Osteocyte (in vitro differentiated cells): ENCODE measurements around the gene RBM33. TPM values are rescaled to one million over a fixed set of nuclear protein-coding genes. Genes with fewer than 3 reads are reported as not detected.

Experiments used
- DNase-seq: peaks from one replicate; pipeline ENCODE4 v3.0.0; 2021; ENCODE audit warnings: mixed read lengths; ENCODE audit not compliant: unreplicated experiment; ENCODE audit errors: extremely low spot score
- H3K27ac Mint-ChIP-seq: one replicate; pipeline ENCODE4 v1.8.0; 2021; ENCODE audit warnings: mild to moderate bottlenecking, mixed read lengths; ENCODE audit not compliant: unreplicated experiment
- H3K27me3 Mint-ChIP-seq: one replicate; pipeline ENCODE4 v1.8.0; 2021; ENCODE audit warnings: mixed read lengths; ENCODE audit not compliant: unreplicated experiment
- H3K36me3 Mint-ChIP-seq: one replicate; pipeline ENCODE4 v1.8.0; 2021; ENCODE audit warnings: mixed read lengths; ENCODE audit not compliant: unreplicated experiment
- H3K4me1 Mint-ChIP-seq: one replicate; pipeline ENCODE4 v1.8.0; 2021; ENCODE audit warnings: mixed read lengths; ENCODE audit not compliant: unreplicated experiment
- H3K4me3 Mint-ChIP-seq: one replicate; pipeline ENCODE4 v1.8.0; 2021; ENCODE audit warnings: mild to moderate bottlenecking, moderate library complexity, mixed read lengths; ENCODE audit not compliant: unreplicated experiment
- H3K9me3 Mint-ChIP-seq: one replicate; pipeline ENCODE4 v1.8.0; 2021; ENCODE audit warnings: mixed read lengths; ENCODE audit not compliant: unreplicated experiment
- total RNA-seq: library from RNA; stranded (reverse); gene quantifications from 2 replicates; pipeline ENCODE4 v1.2.1, GENCODE V29; 2021
- TF ChIP-seq, protein P1 (sequence below): fragments of 200-600 bp; sonication (generic); IDR thresholded peaks from 2 replicates; pipeline ENCODE4 v1.5.0; 2021; ENCODE audit warnings: antibody characterized with exemption, mild to moderate bottlenecking, moderate library complexity

Gene RBM33
- total RNA-seq, 1 donor from 2014 or later, result 52.4 TPM

DNA sequence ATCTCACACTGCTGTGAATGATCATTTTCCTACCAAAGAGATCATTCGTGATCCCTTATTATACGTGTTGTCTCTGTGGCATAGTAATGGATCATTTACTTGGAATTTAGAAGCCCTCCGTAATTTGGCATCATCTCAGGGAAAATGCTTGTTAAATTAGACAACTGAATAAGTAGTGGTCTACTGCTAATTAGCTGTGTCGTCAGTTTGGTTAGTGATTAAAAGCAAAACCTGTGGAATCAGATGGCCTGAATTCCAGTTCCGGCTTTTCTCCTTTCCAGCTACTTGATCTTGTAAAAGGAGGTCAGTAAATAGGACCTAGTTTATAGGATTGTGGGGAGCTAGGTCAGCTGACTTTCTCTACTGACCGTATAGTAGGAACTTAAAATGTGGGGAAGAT lies 65.6 kb downstream of the RBM33 start:
- Mint-ChIP-seq H3K36me3 (peaks cover 33% of the 10 kb centered on the region), H3K27ac (no peak overlapping the region), H3K9me3 (no peaks in the 10 kb centered on the region), H3K4me1 (peaks cover 4% of the 10 kb centered on the region), H3K27me3 (no peaks in the 10 kb centered on the region), H3K4me3 (no peak overlapping the region)
- DNase-seq, result no peak
- TF ChIP-seq, protein P1, sequence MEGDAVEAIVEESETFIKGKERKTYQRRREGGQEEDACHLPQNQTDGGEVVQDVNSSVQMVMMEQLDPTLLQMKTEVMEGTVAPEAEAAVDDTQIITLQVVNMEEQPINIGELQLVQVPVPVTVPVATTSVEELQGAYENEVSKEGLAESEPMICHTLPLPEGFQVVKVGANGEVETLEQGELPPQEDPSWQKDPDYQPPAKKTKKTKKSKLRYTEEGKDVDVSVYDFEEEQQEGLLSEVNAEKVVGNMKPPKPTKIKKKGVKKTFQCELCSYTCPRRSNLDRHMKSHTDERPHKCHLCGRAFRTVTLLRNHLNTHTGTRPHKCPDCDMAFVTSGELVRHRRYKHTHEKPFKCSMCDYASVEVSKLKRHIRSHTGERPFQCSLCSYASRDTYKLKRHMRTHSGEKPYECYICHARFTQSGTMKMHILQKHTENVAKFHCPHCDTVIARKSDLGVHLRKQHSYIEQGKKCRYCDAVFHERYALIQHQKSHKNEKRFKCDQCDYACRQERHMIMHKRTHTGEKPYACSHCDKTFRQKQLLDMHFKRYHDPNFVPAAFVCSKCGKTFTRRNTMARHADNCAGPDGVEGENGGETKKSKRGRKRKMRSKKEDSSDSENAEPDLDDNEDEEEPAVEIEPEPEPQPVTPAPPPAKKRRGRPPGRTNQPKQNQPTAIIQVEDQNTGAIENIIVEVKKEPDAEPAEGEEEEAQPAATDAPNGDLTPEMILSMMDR, result no peak

DNA sequence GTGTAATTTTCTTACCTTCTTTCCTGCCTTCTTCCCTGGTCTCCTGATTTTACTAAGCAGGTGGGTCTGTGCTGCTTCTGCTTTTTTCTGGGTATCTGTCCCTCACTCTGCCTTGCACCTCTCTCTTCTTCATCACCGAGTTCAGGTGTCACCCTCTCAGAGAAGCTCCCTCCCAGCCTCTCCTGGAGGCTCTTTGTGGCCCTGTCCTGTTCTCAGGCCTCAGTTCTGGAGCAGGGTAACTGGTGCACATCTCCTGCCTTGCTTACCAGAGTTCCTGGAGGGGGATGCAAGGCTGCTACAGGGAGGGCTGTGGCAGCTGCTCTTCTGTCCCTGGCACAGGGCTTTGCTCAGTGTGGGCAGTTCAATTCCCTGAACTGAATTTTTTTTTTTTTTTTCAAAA lies 66.1 kb downstream of the RBM33 start:
- Mint-ChIP-seq H3K27ac (no peak overlapping the region), H3K4me1 (no peaks in the 10 kb centered on the region), H3K9me3 (no peaks in the 10 kb centered on the region), H3K27me3 (no peaks in the 10 kb centered on the region), H3K36me3 (peaks cover 28% of the 10 kb centered on the region), H3K4me3 (no peak overlapping the region)
- no peak for DNase-seq
- TF ChIP-seq, protein P1, result no peak

DNA sequence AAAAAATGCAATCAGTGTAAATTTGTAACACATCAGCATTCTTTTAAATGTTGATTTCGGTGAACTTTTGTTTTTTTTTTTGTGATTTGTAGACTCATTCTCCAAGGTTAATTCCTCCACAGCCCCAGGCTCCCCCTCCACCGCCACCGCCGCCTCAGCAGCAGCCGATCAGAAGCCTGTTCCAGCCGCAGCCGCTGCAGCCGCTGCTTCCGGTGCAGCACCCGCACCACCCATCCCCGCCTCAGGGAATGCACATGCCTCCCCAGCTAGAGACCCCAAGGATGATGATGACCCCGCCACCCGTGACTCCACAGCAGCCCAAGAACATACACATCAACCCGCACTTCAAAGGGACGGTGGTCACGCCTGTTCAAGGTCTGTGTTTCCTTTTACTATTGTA lies 66.6 kb downstream of the RBM33 start:
- Mint-ChIP-seq H3K4me1 (no peaks in the 10 kb centered on the region), H3K4me3 (no peak overlapping the region), H3K36me3 (peaks cover 26% of the 10 kb centered on the region), H3K27ac (no peak overlapping the region), H3K27me3 (no peaks in the 10 kb centered on the region), H3K9me3 (no peaks in the 10 kb centered on the region)
- TF ChIP-seq, protein P1, result no peak
- no peak for DNase-seq

DNA sequence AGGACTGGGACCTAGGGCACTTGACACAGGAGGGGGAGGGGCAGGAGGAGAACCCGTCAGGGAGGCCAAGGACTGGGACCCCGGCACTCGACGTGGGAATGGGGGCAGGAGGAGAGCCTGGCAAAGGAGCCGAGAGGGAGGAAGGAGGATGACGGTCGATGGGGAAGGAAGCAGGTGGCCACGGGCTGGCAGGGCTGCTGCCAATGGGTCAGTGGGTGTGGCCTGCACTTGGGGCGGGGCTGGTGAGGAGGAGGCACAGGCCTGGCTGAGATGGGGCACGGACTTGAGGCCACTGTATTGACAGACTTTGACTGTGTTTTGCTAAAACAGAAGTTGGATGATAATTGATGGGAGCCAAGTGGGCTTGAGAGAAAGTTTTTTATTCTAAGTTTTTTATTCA lies 68.9 kb downstream of the RBM33 start:
- Mint-ChIP-seq H3K4me3 (no peak overlapping the region), H3K4me1 (no peaks in the 10 kb centered on the region), H3K27ac (no peak overlapping the region), H3K27me3 (no peaks in the 10 kb centered on the region), H3K36me3 (peaks cover 29% of the 10 kb centered on the region), H3K9me3 (no peaks in the 10 kb centered on the region)
- DNase-seq, result no peak
- TF ChIP-seq, protein P1, result no peak

DNA sequence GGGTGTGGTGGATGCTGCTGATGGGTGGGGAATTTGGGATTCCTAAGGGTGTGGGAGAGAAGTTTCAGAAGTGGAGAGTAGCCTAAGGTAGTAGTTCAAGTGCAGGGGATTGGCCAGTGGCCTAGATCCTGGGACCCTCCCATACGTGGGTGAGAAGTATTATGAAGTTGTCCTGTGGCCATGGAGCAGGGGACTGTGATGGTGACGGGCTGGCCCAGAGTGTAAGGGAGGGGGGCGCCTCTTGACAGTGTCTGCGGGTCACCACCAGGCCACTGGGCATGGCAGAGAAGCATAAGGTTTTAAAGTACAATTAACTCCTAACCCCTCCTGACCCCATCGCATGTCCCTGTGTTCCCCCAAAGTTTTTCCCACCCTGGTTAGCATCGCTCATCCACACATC lies 70.2 kb downstream of the RBM33 start:
- Mint-ChIP-seq H3K4me1 (no peaks in the 10 kb centered on the region), H3K4me3 (no peak overlapping the region), H3K36me3 (peaks cover 33% of the 10 kb centered on the region), H3K27me3 (no peaks in the 10 kb centered on the region), H3K9me3 (no peaks in the 10 kb centered on the region), H3K27ac (no peak overlapping the region)
- DNase-seq, result no peak
- TF ChIP-seq, protein P1, result no peak
